Hepatocyte (in vitro differentiated cells): ENCODE results near the gene EEF2K.

Source experiments
- CTCF ChIP-seq: fragments of 200-600 bp; sonication (generic); IDR thresholded peaks from 2 replicates; pipeline ENCODE4 v1.5.1; 2016; ENCODE audit warnings: antibody characterized with exemption, mild to moderate bottlenecking; ENCODE audit not compliant: poor library complexity
- EZH2 ChIP-seq: fragments of 200-600 bp; sonication (generic); IDR thresholded peaks from 2 replicates; pipeline ENCODE4 v1.6.1; 2016; ENCODE audit warnings: antibody characterized with exemption, mild to moderate bottlenecking, borderline replicate concordance

- no peak for TF ChIP-seq CTCF
- TF ChIP-seq EZH2, result no peak
These were observed 13.5 kb downstream of the EEF2K start for GRCh38 chr16:22219389-22220068.
